T-helper 1 cell treated with Interleukin-12 subunit alpha and Interleukin-12 subunit beta and Interleukin-4 antibody, amounts not matched to agents 30 ng/mL and 1 ng/mL, for 36 hours (primary cell): ENCODE results near the gene LDB3. TPM values are rescaled to one million over a fixed set of nuclear protein-coding genes. Genes with fewer than 3 reads are reported as not detected.

Source experiments
- intact Hi-C: fragments of 100-400 bp; cut with micrococcal nuclease; formaldehyde crosslinking; loops from one replicate; pipeline ENCODE4 v1.15.1; 2024
- total RNA-seq: library from RNA; stranded (reverse); gene quantifications from 2 replicates; pipeline ENCODE4 v1.2.3, GENCODE V29; 2022

The LDB3 gene
- total RNA-seq, 1 donor from 2014 or later: not detected

DNA sequence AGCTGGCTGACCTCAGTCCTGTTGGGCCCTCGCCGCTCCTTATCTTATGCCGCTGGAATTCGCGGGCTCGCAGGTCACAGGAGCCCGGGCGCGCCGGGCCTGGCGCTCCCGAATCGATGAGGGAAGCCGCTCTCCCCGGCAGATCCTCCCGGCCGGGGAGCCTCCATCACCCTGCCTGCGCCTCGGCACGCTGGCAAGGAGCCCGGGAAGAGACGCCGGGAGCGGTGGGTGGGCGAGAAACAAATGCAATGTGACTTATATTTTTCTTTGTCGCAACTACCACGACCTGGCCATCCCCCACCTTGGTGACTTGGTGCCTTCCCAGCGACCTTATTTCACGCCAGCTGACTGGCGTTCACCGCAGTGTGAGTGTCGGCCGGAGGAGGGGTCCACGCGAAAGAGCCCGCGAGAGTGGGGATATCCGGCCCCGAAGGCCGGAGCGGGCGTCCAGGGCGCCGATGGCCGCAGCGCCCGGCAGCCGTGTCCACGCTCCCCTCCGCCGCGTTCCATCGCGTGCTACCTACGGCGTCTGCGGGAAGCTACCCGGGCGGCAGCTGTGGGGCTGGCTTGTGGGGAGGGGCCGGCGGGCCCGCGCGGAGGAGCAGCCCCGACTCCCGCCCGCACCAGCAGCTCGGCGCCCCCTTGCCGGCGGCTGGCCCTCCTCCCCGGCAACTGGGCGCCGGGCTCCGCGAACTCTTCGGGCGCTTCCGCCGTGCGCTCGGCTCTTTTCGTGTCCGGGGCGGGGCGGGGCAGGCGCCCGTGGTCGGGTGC is 87.6 kb downstream of the LDB3 start:
- intact Hi-C loops: loop anchor here (1.0 to 10.0 kb wide), 6 partner anchors 45 to 1059 kb away; partner anchors contain the start of genes ATAD1 and WAPL

DNA sequence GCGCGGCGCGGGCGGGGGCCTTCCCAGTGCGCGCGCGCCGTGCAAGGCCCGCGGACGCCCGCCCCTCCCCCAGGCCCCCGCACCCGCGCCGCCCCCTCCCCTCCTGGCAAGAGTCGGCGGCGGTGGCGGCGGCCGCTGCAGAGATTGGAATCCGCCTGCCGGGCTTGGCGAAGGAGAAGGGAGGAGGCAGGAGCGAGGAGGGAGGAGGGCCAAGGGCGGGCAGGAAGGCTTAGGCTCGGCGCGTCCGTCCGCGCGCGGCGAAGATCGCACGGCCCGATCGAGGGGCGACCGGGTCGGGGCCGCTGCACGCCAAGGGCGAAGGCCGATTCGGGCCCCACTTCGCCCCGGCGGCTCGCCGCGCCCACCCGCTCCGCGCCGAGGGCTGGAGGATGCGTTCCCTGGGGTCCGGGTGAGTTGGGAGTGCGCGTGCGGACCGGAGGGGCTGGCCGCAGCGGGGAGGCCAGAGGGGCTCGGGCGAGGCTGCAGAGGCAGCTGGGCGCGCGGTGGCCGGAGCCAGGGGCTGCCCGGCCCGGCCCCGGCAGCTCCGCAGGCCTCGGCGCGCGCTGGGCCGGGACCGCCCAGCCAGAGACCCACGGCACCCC is 88.3 kb downstream of the LDB3 start, which contains the start of gene BMPR1A:
Gene BMPR1A, plus strand, starts transcription at position 109 of the 602 bp plus-strand sequence. CDS start 119,400 bp downstream, outside the sequence.
- intact Hi-C loops: loop anchor here (1.0 to 10.0 kb wide), 7 partner anchors 45 to 1058 kb away; partner anchors contain the start of genes ATAD1, SHLD2 and WAPL

- intact Hi-C loops: loop anchor here (1.0 to 10.0 kb wide), 6 partner anchors 130 to 1057 kb away; partner anchors contain the start of genes ATAD1, SHLD2 and WAPL
These were observed 89.0 kb downstream of the LDB3 start for GRCh38 chr10:86757113-86757972.

GRCh38 chr10:86758189-86759072 is 90.1 kb downstream of the LDB3 start:
- intact Hi-C loops: loop anchor here (2.0 to 10.0 kb wide), 4 partner anchors 129 to 1056 kb away; partner anchors contain the start of gene ATAD1

DNA sequence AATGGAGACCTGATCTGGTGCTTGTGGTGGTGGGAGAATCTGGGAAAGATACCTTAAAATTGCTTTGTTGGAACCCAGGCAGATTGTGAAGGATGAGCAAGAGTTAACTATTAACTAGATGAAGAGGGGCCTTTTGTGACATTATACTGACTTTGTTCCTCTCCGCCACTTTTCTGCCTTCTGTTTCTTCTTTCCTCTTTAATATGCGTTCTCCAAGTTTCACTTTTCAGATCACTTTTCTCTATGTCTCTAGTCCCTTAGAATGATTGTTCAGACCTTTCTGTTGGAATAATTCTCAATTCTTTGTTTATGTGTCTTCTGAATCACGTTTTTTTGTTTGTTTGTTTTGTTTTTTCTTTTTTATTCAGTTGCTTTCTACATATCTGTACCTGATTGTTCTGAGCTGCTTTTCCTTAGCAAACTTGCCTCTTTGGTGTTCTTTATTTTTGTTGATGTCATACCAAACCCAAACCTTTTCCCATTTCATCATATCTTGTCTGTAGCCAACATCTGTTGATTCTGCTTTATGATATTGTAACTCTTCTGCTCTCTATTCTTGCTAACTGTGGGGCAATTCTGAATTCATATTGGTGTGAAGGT is 90.9 kb downstream of the LDB3 start:
- intact Hi-C loops: loop anchor here (2.0 to 10.0 kb wide), 4 partner anchors 128 to 1056 kb away; partner anchors contain the start of gene ATAD1

DNA sequence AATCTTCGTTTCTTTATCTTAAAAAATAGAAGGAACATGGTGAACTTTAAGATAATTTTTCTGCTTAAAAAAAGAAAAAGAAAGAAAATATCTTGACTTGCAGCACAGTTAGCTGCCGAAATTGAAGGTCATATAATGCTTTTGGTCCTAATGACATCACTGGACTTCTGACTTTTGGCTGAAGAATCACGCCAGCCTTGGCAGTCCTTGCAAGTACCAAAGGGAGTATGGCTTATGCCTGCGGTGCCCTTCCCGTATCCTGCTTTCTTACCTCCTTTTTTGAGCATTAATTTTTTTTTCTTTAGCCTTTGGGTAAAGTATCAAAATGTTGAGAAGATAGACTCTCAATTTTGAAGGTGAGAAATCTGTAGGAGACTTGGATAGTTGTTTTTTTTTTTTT is 95.1 kb downstream of the LDB3 start:
- intact Hi-C loops: no loop called here

DNA sequence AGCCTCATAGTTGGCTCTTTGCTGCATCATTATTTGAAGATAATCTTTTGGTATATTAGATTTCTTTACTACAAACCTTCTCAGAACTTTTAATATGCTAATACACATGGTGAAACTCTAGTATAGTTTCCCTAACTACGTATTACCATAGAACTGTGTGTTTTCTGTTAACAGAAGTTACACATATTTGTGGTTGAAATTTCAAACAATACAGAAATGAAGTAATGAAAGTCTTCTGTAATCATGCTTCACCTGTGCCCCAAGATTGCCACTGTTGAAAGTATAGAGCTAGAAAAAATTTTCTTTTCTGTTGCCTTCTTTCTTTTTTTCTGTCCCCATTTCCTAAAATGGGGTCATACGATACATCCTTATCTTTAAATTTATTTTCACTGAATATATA is 97.2 kb downstream of the LDB3 start:
- intact Hi-C loops: no loop called here

DNA sequence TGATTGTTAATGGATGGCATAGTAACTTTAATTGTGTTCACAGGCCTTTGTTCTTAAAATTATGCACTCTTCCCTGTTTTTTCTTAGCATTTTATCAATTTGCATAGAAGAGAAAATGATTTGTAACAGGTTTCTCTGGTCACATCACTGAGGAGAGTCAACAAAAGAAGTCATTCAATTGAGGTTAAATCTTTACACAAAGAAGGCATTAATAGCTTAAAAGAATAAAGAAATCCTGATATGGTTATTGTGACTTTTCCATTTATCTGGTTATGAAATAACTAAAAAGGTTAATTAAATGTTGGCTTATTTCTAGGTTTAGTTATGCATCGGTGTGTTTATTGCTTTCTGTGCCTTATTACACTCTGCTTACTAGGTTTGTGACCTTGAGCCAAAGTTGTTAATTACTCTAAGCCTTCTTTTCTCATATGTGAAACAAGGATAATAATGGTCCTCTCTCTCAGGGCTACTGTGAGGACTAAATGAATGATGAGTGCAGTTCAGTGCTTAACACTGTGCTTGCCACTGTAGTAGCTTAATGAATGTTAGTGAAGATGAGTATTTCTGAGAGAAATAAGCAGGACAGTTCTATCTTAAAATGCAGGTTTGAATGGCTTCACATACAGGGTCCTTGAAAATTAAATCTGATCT is 100.2 kb downstream of the LDB3 start:
- intact Hi-C loops: no loop called here

GRCh38 chr10:86769991-86770390 is 101.7 kb downstream of the LDB3 start:
- intact Hi-C loops: no loop called here

DNA sequence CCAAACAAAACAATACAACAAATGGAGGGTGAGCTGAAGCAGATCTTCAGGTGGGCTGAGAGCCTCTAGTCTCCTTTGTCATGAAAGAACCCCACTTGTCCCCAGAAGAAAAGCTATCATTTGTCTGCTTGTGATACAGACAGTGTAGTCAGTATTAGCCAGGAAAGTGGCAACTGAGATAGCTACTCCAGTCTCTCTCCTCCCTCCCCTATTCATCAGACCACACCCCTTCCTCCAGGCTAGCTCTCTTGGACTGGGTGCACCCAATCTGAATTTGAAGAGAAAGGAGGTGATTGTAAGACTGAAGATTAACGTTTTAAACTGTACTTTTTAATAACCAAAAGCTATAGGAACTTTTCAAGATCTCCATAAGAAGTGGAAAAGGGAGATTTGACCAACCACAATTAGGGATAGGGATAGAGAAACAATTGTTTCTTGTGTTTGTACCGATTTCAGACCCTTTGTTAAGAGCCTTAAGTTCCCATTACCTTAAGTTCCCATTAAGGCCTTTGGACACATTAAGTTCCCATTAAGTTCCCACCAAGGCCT is 102.2 kb downstream of the LDB3 start:
- intact Hi-C loops: no loop called here

DNA sequence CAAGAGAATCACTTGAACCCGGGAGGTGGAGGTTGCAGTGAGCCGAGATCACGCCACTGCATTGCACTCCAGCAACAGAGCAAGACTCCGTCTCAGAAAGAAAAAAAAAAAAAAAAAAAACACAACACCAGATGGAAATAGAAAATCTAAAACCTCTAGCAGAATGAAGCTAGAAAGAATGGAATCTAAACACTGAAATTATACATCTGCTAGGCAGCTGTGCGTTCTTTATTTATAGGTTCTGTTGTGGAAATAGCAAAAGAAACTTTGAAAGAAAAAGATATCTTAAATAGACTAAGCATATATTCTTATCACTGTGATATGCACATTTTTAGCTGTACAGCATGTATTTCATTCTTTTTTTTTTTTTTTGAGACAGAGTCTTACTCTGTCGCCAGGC is 105.2 kb downstream of the LDB3 start:
- intact Hi-C loops: no loop called here

GRCh38 chr10:86775056-86775869 is 107.0 kb downstream of the LDB3 start:
- intact Hi-C loops: no loop called here

GRCh38 chr10:86775870-86776180 is 107.5 kb downstream of the LDB3 start:
- intact Hi-C loops: no loop called here

GRCh38 chr10:86779220-86780017 is 111.1 kb downstream of the LDB3 start:
- intact Hi-C loops: no loop called here

- intact Hi-C loops: no loop called here
These were observed 114.5 kb downstream of the LDB3 start for GRCh38 chr10:86782701-86783418.

DNA sequence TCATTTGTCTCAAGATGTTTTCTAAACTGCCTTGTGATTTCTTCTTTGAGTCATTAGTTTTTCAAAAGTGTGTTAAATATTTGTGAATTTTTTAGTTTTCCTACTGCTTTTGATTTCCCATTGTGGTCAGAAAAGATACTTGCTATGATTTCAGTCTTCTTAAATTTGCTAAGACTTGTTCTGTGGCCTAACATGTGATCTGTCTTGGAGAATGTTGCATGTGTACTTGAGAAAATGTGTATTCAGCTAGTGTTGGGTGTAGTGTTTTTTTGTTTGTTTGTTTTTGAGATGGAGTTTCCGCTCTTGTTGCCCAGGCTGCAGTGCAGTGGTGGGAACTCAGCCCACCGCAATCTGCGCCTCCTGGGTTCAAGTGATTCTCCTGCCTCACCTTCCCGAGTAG is 116.7 kb downstream of the LDB3 start:
- intact Hi-C loops: no loop called here
